Astrocyte (in vitro differentiated cells and primary cell): ENCODE measurements around the gene DET1. TPM values are rescaled to one million over a fixed set of nuclear protein-coding genes. Genes with fewer than 3 reads are reported as not detected.
A peak's percentile ranks its signal among the peaks of the same experiment; 100 is the strongest.

Experiments
- DNase-seq: peaks from one replicate; pipeline ENCODE4 v3.0.0-alpha.2; 2010; ENCODE audit warnings: low read depth
- FAIRE-seq: peaks from 2 replicates; lab custom pipeline; 2011; peaks lifted over from hg19 to GRCh38; lab: Jason Lieb, UNC
- H2AFZ ChIP-seq: 2 replicates; pipeline ENCODE4 v1.6.0; 2012; ENCODE audit warnings: low read depth, low read length, inconsistent platforms
- H3K27ac ChIP-seq: 2 replicates; pipeline ENCODE4 v1.5.1; 2011; ENCODE audit warnings: low read depth, low read length, inconsistent platforms
- H3K27me3 ChIP-seq: 2 replicates; pipeline ENCODE4 v1.6.0; 2011; ENCODE audit warnings: low read length, inconsistent platforms; ENCODE audit not compliant: insufficient read depth
- H3K36me3 ChIP-seq: 2 replicates; pipeline ENCODE4 v1.5.1; 2011; ENCODE audit warnings: low read length, inconsistent platforms; ENCODE audit not compliant: insufficient read depth
- H3K4me1 ChIP-seq: 2 replicates; pipeline ENCODE4 v1.5.1; 2011; ENCODE audit warnings: low read length, inconsistent platforms; ENCODE audit not compliant: insufficient read depth
- H3K4me2 ChIP-seq: 2 replicates; pipeline ENCODE4 v1.6.0; 2012; ENCODE audit warnings: low read length, inconsistent platforms
- H3K4me3 ChIP-seq: 2 replicates; pipeline ENCODE4 v1.5.1; 2011; ENCODE audit warnings: low read depth, mild to moderate bottlenecking, low read length, inconsistent platforms; ENCODE audit not compliant: insufficient read depth
- H3K79me2 ChIP-seq: 2 replicates; pipeline ENCODE4 v1.6.0; 2012; ENCODE audit warnings: mild to moderate bottlenecking, low read length, inconsistent platforms; ENCODE audit not compliant: insufficient read depth
- H3K9ac ChIP-seq: 2 replicates; pipeline ENCODE4 v1.6.0; 2012; ENCODE audit warnings: mild to moderate bottlenecking, low read length, inconsistent platforms
- H3K9me3 ChIP-seq: 2 replicates; pipeline ENCODE4 v1.5.1; 2012; ENCODE audit warnings: low read depth, mild to moderate bottlenecking, low read length, inconsistent platforms; ENCODE audit not compliant: insufficient read depth
- H4K20me1 ChIP-seq: 2 replicates; pipeline ENCODE4 v1.6.0; 2012; ENCODE audit warnings: low read length, inconsistent platforms; ENCODE audit not compliant: insufficient read depth
- H3K27ac Mint-ChIP-seq: one replicate; pipeline ENCODE4 v1.8.0; 2021; ENCODE audit warnings: mild to moderate bottlenecking, mixed read lengths; ENCODE audit not compliant: unreplicated experiment
- H3K27me3 Mint-ChIP-seq: one replicate; pipeline ENCODE4 v1.8.0; 2021; ENCODE audit warnings: low read depth, mixed read lengths; ENCODE audit not compliant: unreplicated experiment
- H3K36me3 Mint-ChIP-seq: one replicate; pipeline ENCODE4 v1.8.0; 2021; ENCODE audit warnings: low read depth, mixed read lengths; ENCODE audit not compliant: unreplicated experiment
- H3K4me1 Mint-ChIP-seq: one replicate; pipeline ENCODE4 v1.8.0; 2021; ENCODE audit warnings: low read depth, mixed read lengths; ENCODE audit not compliant: unreplicated experiment
- H3K4me3 Mint-ChIP-seq: one replicate; pipeline ENCODE4 v1.8.0; 2021; ENCODE audit warnings: mild to moderate bottlenecking, moderate library complexity, mixed read lengths; ENCODE audit not compliant: unreplicated experiment
- H3K9me3 Mint-ChIP-seq: one replicate; pipeline ENCODE4 v1.8.0; 2021; ENCODE audit warnings: mild to moderate bottlenecking, mixed read lengths; ENCODE audit not compliant: unreplicated experiment
- EZH2 ChIP-seq: IDR thresholded peaks from 2 replicates; pipeline ENCODE4 v1.6.1; 2012; ENCODE audit warnings: mild to moderate bottlenecking, low read length, inconsistent platforms; ENCODE audit not compliant: insufficient read depth
- total RNA-seq: library from RNA; stranded (reverse); gene quantifications from 2 replicates; pipeline ENCODE4 v1.2.1, GENCODE V29; 2021
- TF ChIP-seq, protein P1 (sequence below): IDR thresholded peaks from 2 replicates; pipeline ENCODE4 v1.5.1; 2011; ENCODE audit warnings: low read depth, mild to moderate bottlenecking, inconsistent platforms, low read length, moderate library complexity; ENCODE audit not compliant: insufficient read depth

Gene DET1
- total RNA-seq, 1 donor from 2014 or later: 4.8 TPM

DNA sequence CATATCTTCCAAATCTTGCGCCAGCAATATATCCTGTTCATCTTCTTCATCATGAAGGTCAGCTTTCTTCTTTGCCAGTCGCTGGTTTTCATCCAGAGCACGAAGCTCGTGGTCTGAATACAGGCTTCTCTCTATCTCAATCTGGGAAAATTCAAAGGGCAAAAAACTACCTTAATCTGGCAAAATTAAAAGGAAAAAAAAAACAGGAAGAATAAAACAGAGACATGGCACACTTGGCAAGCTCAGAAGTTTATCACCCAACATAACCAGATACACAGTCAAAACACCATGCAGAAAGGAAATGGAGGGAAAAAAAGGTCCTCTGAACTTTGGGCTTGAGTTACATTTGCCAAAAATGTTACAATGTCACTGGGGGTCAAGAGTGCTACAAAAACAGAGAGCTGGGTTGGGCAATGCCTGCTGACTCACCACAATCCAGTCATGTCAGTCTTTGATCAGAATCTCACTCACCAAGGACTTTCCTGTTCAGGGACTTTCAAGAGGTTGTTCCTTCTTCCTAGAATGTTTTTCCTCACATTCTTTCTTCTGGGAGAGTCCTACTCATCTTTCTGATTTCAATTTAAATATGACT is 80.8 kb downstream of the DET1 start:
- Histone ChIP-seq H3K27me3 (no peaks in the 10 kb centered on the region), H3K27ac (peak overlapping the region; percentile 93), H3K4me1 (peaks cover 18% of the 10 kb centered on the region), H3K9ac (peak overlapping the region; percentile 87), H3K4me2 (peak overlapping the region; percentile 99), H3K36me3 (peaks cover 16% of the 10 kb centered on the region), H3K9me3 (no peaks in the 10 kb centered on the region), H4K20me1 (no peaks in the 10 kb centered on the region), H2AFZ (no peak overlapping the region), H3K4me3 (peak overlapping the region; percentile 98), H3K79me2 (peaks cover 47% of the 10 kb centered on the region)
- FAIRE-seq (no peak), DNase-seq (peak; percentile 12)
- Mint-ChIP-seq H3K9me3 (no peaks in the 10 kb centered on the region), H3K36me3 (no peaks in the 10 kb centered on the region), H3K4me1 (peaks cover 29% of the 10 kb centered on the region), H3K4me3 (peak overlapping the region; percentile 93), H3K27ac (peak overlapping the region; percentile 2), H3K27me3 (no peaks in the 10 kb centered on the region)
- no peak for TF ChIP-seq EZH2
- TF ChIP-seq, protein P1, sequence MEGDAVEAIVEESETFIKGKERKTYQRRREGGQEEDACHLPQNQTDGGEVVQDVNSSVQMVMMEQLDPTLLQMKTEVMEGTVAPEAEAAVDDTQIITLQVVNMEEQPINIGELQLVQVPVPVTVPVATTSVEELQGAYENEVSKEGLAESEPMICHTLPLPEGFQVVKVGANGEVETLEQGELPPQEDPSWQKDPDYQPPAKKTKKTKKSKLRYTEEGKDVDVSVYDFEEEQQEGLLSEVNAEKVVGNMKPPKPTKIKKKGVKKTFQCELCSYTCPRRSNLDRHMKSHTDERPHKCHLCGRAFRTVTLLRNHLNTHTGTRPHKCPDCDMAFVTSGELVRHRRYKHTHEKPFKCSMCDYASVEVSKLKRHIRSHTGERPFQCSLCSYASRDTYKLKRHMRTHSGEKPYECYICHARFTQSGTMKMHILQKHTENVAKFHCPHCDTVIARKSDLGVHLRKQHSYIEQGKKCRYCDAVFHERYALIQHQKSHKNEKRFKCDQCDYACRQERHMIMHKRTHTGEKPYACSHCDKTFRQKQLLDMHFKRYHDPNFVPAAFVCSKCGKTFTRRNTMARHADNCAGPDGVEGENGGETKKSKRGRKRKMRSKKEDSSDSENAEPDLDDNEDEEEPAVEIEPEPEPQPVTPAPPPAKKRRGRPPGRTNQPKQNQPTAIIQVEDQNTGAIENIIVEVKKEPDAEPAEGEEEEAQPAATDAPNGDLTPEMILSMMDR: no peak

DNA sequence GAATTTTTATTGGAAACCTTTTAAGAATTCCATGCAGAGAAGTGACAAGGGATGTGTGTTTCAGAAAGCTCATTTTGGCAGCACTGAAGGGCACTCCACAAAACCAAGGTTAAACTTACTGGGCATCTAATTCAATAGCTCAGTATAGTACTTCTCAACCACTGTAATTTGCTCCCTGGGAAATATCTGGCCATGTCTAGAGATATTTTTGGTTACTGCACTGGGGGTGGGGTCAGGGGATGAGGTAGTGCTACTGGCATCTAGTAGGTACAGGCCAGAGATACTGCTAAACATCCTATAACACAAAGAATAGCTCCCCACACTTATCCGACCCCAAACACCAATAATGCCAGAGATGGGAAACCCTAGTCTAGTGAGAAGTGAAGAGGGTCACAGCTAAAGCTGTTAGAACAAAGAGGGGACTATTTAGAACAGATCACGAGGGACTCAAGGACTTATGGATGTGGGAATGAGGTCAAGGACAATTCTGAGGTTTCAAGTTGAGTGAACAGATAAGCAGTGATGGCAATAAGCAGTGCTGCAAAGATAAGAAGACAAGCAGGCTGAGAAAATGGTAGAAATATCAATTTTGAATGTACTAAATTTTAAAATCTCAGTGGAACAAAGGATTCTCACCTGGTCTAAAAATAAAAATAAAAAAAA is 82.5 kb downstream of the DET1 start:
- no peaks in the 10 kb centered on the region for H3K9me3 ChIP-seq
- Mint-ChIP-seq H3K36me3 (peaks cover 2% of the 10 kb centered on the region), H3K4me1 (peaks cover 29% of the 10 kb centered on the region), H3K4me3 (no peak overlapping the region), H3K27me3 (no peaks in the 10 kb centered on the region), H3K27ac (no peak overlapping the region), H3K9me3 (no peaks in the 10 kb centered on the region)
- H3K27me3 ChIP-seq: no peaks in the 10 kb centered on the region
- H3K27ac ChIP-seq: no peak overlapping the region
- H3K36me3 ChIP-seq: peaks cover 29% of the 10 kb centered on the region
- H3K4me3 ChIP-seq: no peak overlapping the region
- DNase-seq: no peak
- H3K79me2 ChIP-seq: peaks cover 36% of the 10 kb centered on the region
- H2AFZ ChIP-seq: no peak overlapping the region
- no peak for TF ChIP-seq EZH2
- TF ChIP-seq, protein P1: no peak
- H3K4me1 ChIP-seq: peaks cover 18% of the 10 kb centered on the region
- no peaks in the 10 kb centered on the region for H4K20me1 ChIP-seq
- FAIRE-seq: no peak
- no peak overlapping the region for H3K9ac ChIP-seq
- H3K4me2 ChIP-seq: no peak overlapping the region

Other genes with a start within 250 kb of the DET1 start
- 24.3 and 24.6 TPM in 2 replicates for gene MRPL46, start 79.3 kb downstream of the DET1 start, total RNA-seq
- 49.5 and 50.7 TPM in 2 replicates for gene MRPS11, start 79.0 kb downstream of the DET1 start, total RNA-seq
- 75.9 and 90.6 TPM in 2 replicates for gene AEN, start 74.7 kb upstream of the DET1 start, total RNA-seq
- gene ISG20, start 92.3 kb upstream of the DET1 start, total RNA-seq: 15.9 and 18.6 TPM in 2 replicates